ENCODE data around the gene ARMH1.
"Not testable (repeated sequence)": the region's sequence is repeated elsewhere in the genome, so short reads cannot be mapped to it uniquely, and the experiment has no call there.

ARMH1 gene

GRCh38 chr1:44645476-44646244 is 28.9 kb upstream of the ARMH1 start:
- DNase-seq (ENCODE audit: low read depth) = no peak

- DNase-seq (ENCODE audit: low read depth) = no peak
Observed at GRCh38 chr1:44646261-44647110, 28.0 kb upstream of the ARMH1 start.

GRCh38 chr1:44647896-44648295 is 26.6 kb upstream of the ARMH1 start:
- DNase-seq (ENCODE audit: low read depth) = no peak

- no peak for DNase-seq (ENCODE audit: low read depth)
Observed at GRCh38 chr1:44648529-44649250, 25.8 kb upstream of the ARMH1 start.

- DNase-seq (ENCODE audit: low read depth) = no peak
Observed at GRCh38 chr1:44649788-44650158, 24.7 kb upstream of the ARMH1 start.

GRCh38 chr1:44650159-44650831 is 24.2 kb upstream of the ARMH1 start:
- no peak for DNase-seq (ENCODE audit: low read depth)

- no peak for DNase-seq (ENCODE audit: low read depth)
Observed at GRCh38 chr1:44651069-44651468, 23.4 kb upstream of the ARMH1 start.

- DNase-seq (ENCODE audit: low read depth) = peak; percentile 54
Observed at GRCh38 chr1:44652445-44653106, 21.9 kb upstream of the ARMH1 start.

GRCh38 chr1:44653107-44653964 is 21.2 kb upstream of the ARMH1 start:
- DNase-seq (ENCODE audit: low read depth) = no peak

GRCh38 chr1:44654621-44655187 is 19.8 kb upstream of the ARMH1 start:
- DNase-seq (ENCODE audit: low read depth) = no peak

- no peak for DNase-seq (ENCODE audit: low read depth)
Observed at GRCh38 chr1:44655609-44656008, 18.9 kb upstream of the ARMH1 start.

- DNase-seq (ENCODE audit: low read depth) = no peak
Observed at GRCh38 chr1:44659566-44659965, 14.9 kb upstream of the ARMH1 start.

- no peak for DNase-seq (ENCODE audit: low read depth)
Observed at GRCh38 chr1:44660176-44660575, 14.3 kb upstream of the ARMH1 start.

GRCh38 chr1:44661781-44662682 is 12.5 kb upstream of the ARMH1 start:
- no peak for DNase-seq (ENCODE audit: low read depth)

- no peak for DNase-seq (ENCODE audit: low read depth)
Observed at GRCh38 chr1:44662683-44663030, 11.9 kb upstream of the ARMH1 start.

GRCh38 chr1:44663417-44663816 is 11.1 kb upstream of the ARMH1 start:
- DNase-seq (ENCODE audit: low read depth) = no peak

GRCh38 chr1:44664730-44665370 is 9.7 kb upstream of the ARMH1 start:
- no peak for DNase-seq (ENCODE audit: low read depth)

- not testable (repeated sequence) for DNase-seq (ENCODE audit: low read depth)
Observed at GRCh38 chr1:44666719-44667118, 7.8 kb upstream of the ARMH1 start.

All from stimulated activated CD8-positive, alpha-beta memory T cell treated with anti-CD3 and anti-CD28 coated beads, Interleukin-12 subunit alpha, Interleukin-12 subunit beta, amount 100 ng/mL, for 4 hours (primary cell).